Measurements from ENCODE around the gene RAPGEF5. TPM values are rescaled to one million over a fixed set of nuclear protein-coding genes. Genes with fewer than 3 reads are reported as not detected.

RAPGEF5 gene
- total RNA-seq, 1 experiment from 2014 or later, result 13.3 TPM

DNA sequence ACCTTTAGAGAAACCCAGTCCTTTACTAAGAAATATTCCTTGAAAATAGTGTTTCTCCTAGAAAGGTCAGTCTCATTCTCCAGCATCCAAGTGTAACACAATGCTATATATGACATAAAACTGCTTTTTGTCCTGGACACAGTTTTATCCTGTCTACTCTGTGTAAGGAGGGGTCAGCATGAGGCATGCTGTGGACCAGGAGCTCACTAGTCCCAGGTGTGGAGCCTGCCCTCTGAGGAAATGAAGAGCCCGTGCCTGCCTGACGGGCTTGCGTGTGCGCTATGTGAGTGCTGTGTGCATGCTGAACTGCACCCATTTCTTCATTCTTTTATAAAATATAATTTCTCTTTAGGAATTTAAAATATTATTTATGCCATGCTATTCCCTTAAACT lies 228.4 kb downstream of the RAPGEF5 start:
- Histone ChIP-seq H2BK12ac (ENCODE audit: insufficient read length, low read depth, low read length) (no peak overlapping the region), H2BK20ac (ENCODE audit: low read depth, low read length, poor library complexity, severe bottlenecking) (no peak overlapping the region), H4K20me1 (ENCODE audit: control insufficient read depth, insufficient read depth, insufficient read length) (no peaks in the 10 kb centered on the region), H3K79me1 (ENCODE audit: insufficient read depth, low read depth, low read length, poor library complexity, severe bottlenecking) (no peaks in the 10 kb centered on the region), H3K79me2 (ENCODE audit: insufficient read depth, low read length) (no peaks in the 10 kb centered on the region), H3K9me3 (ENCODE audit: control insufficient read depth, low read depth, low read length) (no peaks in the 10 kb centered on the region), H3K18ac (ENCODE audit: insufficient read length, low read depth, low read length) (no peak overlapping the region), H2BK120ac (ENCODE audit: low read depth, low read length, poor library complexity, severe bottlenecking) (no peak overlapping the region), H3K9ac (ENCODE audit: extremely low read depth, insufficient read length, low read length) (no peak overlapping the region), H3K27ac (ENCODE audit: insufficient read length, low read depth, low read length) (no peak overlapping the region), H2BK15ac (ENCODE audit: low read depth, low read length) (no peak overlapping the region), H3K4ac (ENCODE audit: low read depth, low read length) (no peak overlapping the region), H4K91ac (ENCODE audit: insufficient read length, low read depth, low read length) (no peak overlapping the region), H4K8ac (replicated peaks; ENCODE audit: insufficient read length, low read depth, low read length) (no peak overlapping the region), H3K23ac (ENCODE audit: insufficient read length, low read depth, low read length) (no peak overlapping the region), H2AK5ac (ENCODE audit: insufficient read length, low read length) (no peak overlapping the region), H3K14ac (ENCODE audit: insufficient read depth, low read length) (no peak overlapping the region), H2AFZ (ENCODE audit: low read length) (no peak overlapping the region), H2BK5ac (ENCODE audit: insufficient read length, low read length) (no peak overlapping the region), H3K27me3 (ENCODE audit: insufficient read depth, low read length) (no peaks in the 10 kb centered on the region), H3T11ph (ENCODE audit: low read length) (no peak overlapping the region), H3K4me1 (ENCODE audit: insufficient read depth, low read length) (no peaks in the 10 kb centered on the region), H3K56ac (ENCODE audit: insufficient read length, low read depth, low read length) (no peak overlapping the region), H4K5ac (ENCODE audit: insufficient read length, low read depth, low read length) (no peak overlapping the region), H3K23me2 (ENCODE audit: insufficient read length, low read depth, low read length, poor library complexity, severe bottlenecking) (no peaks in the 10 kb centered on the region), H3K4me2 (ENCODE audit: insufficient read depth, insufficient read length, low read length) (no peak overlapping the region)
- H3K36me3 Mint-ChIP-seq (ENCODE audit: insufficient read depth in 1 of 3, low read depth in 3 of 3), result peaks cover 0 to 4% (median 3%) of the 10 kb centered on the region in 3 experiments; a peak in 5 of 7 replicates
- no peaks in the 10 kb centered on the region for H3K27me3 Mint-ChIP-seq (ENCODE audit: low read depth)
- WGBS (ENCODE audit: extremely low coverage, insufficient read length, low lambda C conversion rate), result no CpG with 5 or more reads among the region's 4 CpGs
- H3K4me3 Mint-ChIP-seq, result no peak overlapping the region
- H3K9me3 Mint-ChIP-seq, result no peaks in the 10 kb centered on the region
- no peak overlapping the region; a peak in 1 of 7 replicates for H3K27ac Mint-ChIP-seq
- peaks cover 10 to 11% of the 10 kb centered on the region in 2 experiments for H3K4me1 Mint-ChIP-seq
- DNase-seq, result no peak
- TF ChIP-seq, protein P1, sequence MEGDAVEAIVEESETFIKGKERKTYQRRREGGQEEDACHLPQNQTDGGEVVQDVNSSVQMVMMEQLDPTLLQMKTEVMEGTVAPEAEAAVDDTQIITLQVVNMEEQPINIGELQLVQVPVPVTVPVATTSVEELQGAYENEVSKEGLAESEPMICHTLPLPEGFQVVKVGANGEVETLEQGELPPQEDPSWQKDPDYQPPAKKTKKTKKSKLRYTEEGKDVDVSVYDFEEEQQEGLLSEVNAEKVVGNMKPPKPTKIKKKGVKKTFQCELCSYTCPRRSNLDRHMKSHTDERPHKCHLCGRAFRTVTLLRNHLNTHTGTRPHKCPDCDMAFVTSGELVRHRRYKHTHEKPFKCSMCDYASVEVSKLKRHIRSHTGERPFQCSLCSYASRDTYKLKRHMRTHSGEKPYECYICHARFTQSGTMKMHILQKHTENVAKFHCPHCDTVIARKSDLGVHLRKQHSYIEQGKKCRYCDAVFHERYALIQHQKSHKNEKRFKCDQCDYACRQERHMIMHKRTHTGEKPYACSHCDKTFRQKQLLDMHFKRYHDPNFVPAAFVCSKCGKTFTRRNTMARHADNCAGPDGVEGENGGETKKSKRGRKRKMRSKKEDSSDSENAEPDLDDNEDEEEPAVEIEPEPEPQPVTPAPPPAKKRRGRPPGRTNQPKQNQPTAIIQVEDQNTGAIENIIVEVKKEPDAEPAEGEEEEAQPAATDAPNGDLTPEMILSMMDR (conservative IDR thresholded peaks at IDR 0.05), result no peak

Measured in H9 (cell line).